Anterior cingulate cortex (tissue), 58 donors: ENCODE data around the gene N4BP2L1.
A peak's percentile ranks its signal among the peaks of the same experiment; 100 is the strongest.

Experiments used
- DNase-seq, 58 donors: peaks; one replicate each; lab custom pipeline; 2025; lab: John Stamatoyannopoulos, UW

Gene N4BP2L1

DNA sequence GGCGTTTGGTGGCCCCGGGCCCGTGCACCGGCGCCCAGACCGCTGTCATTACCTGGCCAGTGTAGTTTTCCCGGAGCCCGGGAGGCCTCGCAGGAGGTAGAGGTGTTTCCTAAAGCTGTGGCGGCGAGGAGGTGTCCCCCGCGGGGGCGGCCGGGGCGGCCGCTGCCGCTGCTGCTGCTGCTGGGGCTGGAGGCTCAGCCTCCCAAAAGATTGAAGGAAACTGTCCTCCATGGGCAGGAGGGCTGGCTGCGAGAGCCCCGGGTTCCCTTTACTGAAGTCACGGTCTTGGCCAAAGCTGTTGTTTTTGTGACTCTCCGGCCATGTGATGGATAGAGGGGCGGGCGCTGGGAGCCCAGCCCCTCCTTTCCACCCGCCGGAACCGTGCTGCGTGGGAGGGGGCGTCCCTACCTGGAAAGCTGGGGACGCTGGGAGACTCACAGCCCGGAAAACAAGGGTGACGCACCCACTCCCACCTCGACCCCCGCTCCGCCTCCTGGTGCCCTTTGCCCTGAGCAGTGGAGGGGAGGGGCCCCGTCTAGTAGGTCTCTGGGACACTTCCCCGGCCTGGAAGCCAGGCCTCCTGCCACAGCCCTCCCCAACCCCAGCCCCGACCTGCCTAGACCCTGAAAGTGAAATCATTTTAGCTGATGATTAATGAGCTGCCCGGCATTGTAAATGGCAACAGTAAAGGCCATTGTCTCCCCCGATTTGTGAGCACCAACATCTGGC is at the start of gene N4BP2L1:
Gene N4BP2L1, minus strand, starts transcription at position 279 of the 729 bp plus-strand sequence. Its CDS starts 48 bp downstream, at position 231.
- peak; percentile 6 to 92 (median 68) for DNase-seq

DNA sequence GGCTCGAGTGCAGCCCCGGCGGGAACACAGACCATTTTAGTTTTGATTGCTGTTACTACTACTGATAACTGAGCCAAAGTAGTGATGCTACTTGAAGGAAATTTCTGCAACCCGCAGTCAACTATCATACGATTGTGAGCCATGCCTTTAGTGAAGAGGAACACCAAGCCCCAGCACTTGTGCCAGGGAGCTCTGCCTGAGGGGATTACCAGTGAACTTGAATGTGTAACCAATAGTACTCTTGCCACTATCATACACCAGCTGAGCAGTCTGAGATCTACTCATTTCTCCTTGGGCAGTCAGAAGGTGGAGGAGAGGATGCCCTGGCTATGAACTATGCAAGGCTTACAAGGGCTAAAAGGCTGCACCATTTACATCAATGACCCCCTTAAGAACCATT is 49.0 kb upstream of the N4BP2L1 start:
- DNase-seq, result no peak

DNA sequence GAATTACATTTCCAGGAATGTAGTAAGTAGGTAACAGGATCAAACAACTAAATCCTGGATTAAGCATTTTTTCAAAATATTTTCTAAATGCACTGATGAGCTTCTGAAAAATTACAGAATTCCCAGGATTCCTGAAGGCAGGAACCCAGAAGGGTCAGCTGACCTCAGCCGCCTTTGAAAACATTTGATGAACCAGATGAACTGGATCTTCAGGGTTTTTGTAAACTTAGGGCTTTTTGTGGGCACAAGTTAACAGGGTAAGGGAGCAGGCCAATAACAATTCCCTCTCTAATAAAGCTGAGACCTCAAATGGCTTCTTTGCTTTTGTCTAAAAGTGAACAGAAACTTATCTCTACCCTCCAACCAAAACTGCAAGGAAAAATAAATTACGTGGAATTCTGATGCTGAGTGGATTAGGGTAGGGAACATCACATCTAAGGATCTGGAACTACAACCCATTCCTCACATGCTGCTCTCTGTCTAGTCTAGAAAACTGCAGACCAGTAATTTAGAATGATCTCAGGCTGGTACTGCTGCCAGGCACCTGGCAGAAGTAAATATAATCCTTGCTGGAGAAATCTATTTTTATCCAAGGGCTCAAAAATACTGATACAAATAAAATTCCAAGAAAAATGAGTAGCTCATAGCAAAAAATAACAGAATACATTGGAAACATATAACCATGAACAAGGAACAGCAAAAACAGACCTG is 48.2 kb upstream of the N4BP2L1 start:
- no peak for DNase-seq

DNA sequence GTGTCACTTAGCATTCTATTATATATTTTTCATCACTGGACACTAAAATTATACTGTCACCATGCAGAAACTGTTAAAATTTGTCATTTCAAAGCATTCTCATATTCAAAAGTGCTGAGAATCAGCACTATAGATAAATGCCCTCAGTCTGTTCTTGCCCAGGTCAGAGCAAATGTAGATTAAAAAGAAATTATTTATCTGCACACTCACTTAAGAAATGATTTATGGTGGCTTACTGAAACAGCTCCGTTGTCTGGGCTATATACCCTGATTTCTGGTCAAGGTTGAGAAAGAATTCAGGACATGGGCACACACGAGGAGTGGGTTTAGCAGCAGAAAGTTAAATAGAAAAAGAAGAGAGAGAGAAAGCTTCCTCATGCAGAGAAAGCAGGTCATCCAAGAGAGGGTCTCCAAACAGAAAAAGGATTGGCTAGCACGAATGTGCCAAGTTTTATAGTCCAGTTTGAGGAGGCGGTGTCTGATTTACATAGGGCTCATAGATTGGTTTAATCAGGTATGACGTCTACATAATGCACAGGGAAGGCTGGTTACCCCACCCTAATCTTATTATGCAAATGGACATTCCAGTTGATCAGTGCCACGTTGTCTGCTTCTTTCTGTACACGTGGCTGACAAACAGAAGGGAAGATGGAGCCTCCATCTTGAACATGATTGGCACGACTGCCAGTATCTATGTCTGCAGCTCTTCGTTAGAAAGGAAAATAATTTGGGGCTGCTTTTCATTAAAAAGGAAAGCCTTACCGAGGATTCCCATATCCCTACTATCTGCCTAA is 47.3 kb upstream of the N4BP2L1 start:
- no peak for DNase-seq

DNA sequence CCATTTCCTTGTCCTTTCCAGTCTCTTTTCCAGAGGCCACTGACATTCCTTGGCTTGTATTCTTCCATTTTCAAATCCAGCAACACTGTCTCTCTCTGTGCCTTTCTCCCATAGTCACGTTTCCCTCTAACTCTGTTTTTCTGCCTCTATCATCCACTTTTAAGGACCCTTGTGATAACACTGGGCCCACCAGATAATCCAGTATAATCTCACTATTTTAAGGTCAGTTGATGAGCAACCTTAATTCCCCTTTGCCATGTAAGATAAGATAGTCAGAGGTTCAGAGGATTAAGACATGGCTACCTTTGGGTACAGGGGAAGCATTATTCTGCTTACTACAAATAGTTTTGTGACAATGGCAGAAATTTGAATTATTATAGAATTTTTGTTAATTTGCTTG is 45.7 kb upstream of the N4BP2L1 start:
- DNase-seq, result no peak

DNA sequence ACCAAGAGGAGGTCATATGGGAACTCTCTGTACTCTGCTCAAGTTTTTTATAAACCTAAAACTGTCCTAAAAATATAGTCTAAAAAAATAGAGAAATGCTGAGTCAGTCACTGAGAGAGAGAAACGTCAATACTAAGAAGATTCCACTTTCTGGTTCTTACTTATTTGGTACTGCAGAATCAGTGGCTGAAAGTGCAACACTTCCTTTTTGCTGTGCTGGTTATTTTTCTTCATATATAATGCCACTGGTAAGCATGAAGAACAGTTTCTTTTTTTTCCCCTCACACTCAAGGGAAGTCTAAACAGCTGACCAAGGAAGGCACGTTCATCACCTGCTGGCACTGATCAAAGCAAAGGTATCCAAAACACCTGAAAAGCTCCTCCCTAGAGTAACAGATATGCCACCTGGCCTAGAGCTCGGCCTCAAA is 44.3 kb upstream of the N4BP2L1 start:
- DNase-seq, result no peak

DNA sequence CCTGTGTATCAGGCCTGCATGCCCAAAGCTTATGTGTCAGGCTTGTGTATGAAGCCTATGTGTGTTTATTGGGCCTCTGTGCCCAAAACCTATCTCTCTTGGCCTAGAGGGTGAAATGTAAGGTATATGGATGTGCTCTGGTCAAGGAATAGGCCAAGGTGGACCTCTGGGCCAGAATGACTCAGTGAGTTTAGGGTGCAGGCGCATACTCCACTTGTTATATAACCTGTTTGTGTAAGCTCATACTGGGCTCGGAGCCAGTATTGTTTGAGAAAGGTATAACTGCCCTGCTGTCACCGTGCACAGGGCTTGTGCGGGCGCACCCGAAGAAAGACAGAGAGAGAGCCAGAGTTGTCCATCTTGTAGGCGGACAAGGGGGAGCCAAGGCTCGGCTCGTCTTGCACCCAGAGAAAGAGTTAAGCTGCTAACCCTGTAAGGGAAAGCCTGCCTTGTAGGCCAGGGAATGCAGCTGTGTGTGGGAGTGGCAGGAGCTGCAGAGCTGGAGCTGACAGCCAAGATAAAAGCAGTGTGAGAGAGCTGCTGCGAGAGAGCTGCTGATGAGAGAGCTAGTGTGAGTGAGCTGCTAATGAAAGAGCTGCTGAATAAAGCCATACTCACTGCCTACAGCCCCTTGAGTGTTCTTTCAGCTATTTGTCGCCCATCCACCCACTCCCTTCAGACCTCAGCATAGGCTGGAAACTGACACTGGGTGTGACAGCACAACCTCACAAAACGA is 43.4 kb upstream of the N4BP2L1 start:
- peak in 51 of 58 donors; percentile 6 to 85 (median 51) for DNase-seq

DNA sequence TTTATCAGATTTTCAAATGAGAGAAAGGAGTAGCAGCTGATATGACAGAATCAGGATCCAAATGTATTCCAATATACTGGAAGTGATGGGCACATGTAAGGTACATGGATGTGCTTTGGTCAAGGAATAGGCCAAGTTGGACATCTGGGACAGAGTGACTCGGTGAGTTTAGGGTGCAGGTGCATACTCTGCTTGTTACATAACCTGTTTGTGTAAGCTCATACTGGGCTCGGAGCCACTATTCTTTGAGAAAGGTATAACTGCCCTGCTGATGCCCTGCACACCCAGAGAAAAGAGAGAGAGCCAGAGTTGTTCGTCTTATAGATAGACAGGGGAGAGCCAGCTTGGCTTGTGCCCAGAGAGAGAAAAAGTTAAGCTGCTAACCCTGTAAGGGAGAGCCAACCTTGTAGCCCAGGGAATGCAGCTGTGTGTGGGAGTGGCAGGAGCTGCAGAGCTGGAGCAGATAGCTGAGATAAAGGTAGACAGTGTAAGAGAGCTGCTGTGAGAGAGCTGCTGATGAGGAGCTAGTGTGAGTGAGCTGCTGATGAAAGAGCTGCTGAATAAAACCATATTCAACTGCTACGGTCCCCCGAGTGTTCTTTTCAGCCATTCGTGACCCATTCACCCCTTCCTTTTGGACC is 40.7 kb upstream of the N4BP2L1 start:
- DNase-seq, result no peak

DNA sequence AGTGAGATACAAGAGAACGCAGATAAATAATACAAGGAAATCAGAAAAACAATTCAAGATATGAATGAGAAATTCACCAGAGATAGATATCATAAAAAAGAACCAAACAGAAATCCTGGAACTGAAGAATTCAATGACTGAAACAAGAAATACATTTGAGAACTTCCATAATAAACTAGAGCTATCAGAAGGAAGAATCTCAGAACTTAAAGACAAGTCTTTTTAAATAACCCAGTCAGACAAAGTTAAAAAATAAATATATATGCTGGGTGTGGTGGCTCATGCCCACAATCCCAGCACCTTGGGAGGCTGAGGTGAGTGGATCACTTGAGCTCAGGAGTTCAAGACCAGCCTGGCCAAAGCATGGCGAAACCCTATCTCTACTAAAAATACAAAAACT is 28.7 kb upstream of the N4BP2L1 start:
- DNase-seq, result no peak

DNA sequence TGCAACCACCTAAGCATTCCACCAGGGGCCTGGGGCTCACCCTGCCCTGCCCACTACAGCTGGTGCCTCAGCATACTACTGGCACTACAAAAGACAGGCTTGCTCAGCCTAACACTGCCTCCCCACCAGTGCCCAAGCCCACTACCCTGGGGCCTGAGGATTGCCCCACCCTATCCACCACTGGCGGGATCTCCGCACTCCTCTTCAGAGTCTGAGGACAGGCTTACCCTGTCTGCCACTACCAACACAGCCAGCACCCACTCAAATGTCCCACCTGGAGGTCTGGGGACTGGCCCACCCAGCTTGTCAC is 27.6 kb upstream of the N4BP2L1 start:
- DNase-seq, result no peak

DNA sequence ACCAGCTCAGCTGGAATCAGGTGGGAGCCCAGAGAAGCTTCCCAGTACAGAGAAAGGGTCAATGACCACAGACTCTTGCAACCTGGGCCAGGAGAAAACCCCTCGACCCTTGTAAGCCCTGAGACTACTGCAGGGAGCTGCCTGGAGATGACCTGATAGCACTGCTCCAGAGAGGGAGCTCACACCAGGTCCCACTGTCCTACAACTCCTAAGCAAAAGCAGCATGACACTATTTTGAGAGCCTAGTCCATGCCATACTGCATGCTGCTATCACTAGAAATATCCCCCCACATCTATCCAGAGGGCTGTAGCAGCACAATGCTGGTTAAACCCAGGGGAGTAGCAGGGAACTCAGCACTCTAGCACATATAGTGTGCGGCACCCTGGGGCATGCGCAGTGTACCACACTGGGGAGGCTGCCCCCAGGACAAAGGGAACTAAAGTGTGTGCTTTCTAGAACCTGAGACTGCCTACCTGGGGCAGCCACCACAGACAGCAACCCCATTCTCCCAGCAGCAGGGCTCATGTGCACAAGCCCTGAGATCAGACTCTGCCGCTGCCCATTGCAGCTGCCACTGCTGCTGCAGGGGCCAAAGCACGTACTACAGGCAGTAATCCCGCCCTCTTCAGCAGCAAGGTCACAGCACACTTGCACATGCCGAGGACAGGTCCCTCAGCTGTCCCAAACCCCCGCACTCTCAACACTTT is 27.1 kb upstream of the N4BP2L1 start:
- DNase-seq, result no peak

DNA sequence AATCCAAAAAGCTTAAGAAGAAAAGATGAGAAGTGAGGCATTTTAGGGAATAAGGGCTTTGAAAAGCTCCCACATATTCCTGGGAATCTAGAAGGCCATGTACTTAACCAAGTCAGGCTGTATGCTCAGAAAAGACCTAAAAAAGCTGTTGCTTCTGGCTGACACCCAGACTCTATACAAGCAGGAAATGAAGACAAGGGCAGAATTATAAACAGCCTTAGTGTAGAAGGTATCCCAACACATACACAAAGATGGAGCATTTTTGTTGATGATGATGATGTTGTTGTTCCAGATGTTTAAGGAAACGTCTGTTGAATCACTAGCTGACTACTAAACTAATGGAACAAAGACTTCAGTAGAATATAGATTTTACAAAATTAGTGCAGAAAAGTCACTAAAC is 26.1 kb upstream of the N4BP2L1 start:
- no peak for DNase-seq

DNA sequence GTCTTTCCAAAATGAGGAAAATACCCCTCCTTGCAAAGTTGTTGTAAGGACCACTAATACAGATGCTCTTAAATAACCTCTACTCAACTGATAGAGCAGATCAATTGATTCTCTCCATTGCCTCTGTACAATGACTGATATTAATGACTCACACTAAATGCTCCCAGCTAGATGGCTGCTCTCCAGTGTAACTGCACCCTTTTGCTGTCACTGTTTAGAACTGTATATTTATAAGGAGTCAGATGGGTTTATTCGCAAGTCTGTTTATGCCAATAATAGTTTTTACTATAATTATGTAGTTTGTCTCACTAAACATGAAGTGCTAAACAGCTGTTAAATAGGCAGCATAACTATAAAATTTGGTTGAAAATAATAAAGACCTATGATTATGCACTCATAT is 21.0 kb upstream of the N4BP2L1 start:
- DNase-seq, result no peak

DNA sequence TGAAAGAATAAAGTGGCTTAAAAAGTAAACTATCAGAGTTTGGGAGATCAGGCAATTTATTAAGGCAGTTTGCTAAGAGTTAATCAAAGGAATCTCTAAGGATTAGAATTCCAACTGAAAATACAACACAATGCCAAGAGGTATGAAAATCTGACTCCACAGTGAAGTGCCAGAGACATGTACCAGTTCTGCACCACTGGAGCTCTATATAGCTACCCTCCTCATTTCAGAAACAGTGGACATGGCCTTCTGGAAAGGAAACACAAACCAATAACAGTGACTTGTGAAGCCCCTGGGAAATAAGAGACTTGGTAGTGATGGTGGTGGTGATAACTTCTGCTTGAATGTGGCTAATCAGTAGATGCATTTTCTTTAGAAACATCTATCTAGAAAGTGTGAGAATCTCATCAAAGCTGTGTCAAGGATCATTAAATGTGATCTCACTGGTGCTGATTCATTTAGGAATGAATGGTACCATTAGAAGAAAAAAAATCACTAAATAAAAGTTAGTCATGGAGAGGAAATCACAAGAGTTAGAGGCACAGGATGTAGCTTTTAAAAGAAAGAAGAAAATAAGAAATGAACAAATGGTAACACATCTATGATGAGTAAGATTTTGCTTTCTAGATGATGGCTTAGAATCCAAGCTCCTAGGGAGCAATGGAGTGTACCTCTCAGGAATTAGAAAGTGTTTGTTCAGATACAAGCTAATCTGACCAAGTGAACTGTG is 20.1 kb upstream of the N4BP2L1 start:
- no peak for DNase-seq

DNA sequence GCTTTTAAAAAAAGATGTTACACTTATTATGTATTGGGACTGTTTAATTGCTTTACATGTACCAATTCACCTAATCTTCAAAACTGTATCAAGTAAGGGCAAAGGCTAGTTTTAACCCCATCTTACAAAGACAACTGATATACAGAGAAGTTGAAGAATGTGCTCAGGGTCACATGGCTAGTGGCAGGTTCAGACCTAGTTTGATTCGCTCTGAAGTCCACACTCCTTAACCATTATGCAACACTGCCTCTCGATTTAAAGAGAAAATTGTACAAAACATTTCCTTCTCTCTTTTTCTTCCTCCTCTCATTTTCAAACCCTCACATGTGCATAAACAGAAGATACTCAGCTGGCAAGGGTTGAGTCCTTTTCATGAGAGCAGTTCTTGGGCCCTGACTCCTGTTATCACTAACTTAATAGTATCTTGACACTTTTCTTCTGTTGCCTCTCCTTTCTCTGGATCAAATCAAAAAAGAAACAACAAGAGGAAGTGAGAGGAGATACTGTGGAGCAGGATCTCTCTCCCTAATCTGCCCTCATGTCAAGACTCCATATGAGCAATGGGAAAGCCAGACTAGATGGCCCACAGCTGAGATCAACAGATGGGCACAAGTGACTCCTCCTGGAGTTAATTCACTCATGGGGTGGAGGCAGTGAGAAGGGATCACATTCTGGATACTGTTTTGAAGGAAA is 19.0 kb upstream of the N4BP2L1 start:
- DNase-seq, result no peak

DNA sequence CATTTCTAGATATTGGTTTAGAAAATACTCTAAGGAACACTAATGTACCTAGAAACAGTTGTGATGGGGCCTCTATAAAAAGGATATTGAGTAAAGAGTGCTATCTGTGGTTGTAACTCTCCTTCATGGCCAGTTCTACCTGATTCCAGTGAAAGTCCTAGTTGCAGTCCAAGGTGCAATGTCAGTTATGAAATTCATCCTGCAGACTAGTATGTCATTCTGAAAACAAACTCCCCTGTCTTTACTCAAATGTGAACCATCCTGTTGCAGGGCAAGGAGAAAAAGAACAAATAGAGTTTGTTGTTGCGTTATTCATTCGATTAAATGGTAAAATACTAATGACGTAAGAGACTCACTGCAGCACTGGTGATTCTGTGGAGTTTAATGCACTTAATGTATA is 18.3 kb upstream of the N4BP2L1 start:
- DNase-seq, result no peak

DNA sequence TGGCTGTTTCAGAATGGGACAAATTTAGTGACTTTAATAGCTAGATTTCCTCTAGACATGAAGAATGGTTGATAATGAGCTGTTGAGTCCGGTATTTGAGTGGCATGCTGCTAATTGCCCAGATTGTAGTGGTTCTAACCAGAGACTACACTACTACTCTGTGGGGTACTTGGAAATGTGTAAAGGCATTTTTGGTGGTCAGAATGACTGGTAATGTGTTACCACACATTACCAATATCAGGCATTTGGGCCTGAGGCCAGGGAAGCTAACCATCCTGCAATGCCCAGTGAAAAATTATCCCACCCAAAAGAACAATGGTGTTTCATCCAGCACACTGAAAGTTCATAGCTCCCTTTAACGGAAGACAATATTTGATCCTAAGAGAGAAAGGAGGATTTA is 17.5 kb upstream of the N4BP2L1 start:
- DNase-seq, result no peak

DNA sequence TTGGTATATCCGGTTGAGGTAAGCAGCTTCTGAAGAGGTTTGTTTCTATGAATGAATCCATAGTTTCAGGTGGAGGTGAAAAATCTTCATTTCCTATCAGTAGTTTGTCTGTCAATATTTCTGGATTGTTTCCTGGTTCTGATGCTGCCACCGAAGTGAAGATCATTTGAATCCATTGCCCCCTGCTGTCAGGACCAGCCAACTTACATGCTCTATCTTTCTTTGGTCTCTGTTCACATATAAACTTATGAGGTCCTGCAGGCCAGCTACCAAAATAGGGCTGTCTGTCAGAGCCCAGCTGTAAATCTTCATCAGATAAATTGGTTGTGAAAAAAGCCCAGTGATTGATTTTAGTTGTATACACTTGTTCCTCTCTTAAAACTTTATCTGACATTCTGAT is 15.2 kb upstream of the N4BP2L1 start:
- peak in 7 of 58 donors; percentile 2 to 22 (median 9) for DNase-seq
